IMR-90 (cell line): ENCODE data around the gene CBX6. TPM values are rescaled to one million over a fixed set of nuclear protein-coding genes. Genes with fewer than 3 reads are reported as not detected.

ENCODE experiments used
- ATAC-seq: fragments of 200-7000 bp; cut with Tn5 transposase; 2 replicates; pipeline ENCODE4 v1.9.1; 2020; ENCODE audit warnings: low read depth, mild to moderate bottlenecking, moderate library complexity
- BruUV-seq: library from RNA; stranded (reverse); fragments of 400-500 nt; replicated peaks from 2 replicates; lab custom pipeline; 2021; lab: Mats Ljungman, UMichigan
- CTCF ChIA-PET: fragments of 300-600 bp; formaldehyde crosslinking; extraction: SDS; loops from one replicate; lab custom pipeline; 2021; ENCODE audit warnings: antibody characterized with exemption; lab: Yijun Ruan, JAX
- POLR2A ChIA-PET: fragments of 300-600 bp; sonication (Branson Sonifier 250); formaldehyde crosslinking; loops from one replicate; lab custom pipeline; 2022; ENCODE audit warnings: antibody characterized with exemption; ENCODE audit not compliant: unreplicated experiment; lab: Charles Lee
- DNase-seq: peaks from one replicate; pipeline ENCODE4 v3.0.0; 2013
- H2AFZ ChIP-seq: replicated peaks from 2 replicates; pipeline ENCODE3; 2013; ENCODE audit warnings: low read length, mild to moderate bottlenecking; ENCODE audit not compliant: poor library complexity
- H2AK5ac ChIP-seq: 2 replicates; pipeline ENCODE4 v1.6.1; 2013; ENCODE audit warnings: low read depth, low read length, inconsistent platforms
- H2AK9ac ChIP-seq: replicated peaks from 2 replicates; pipeline ENCODE3; 2013; ENCODE audit warnings: mild to moderate bottlenecking, low read depth, low read length, moderate library complexity; ENCODE audit not compliant: poor library complexity
- H2BK120ac ChIP-seq: 2 replicates; pipeline ENCODE4 v1.6.1; 2013; ENCODE audit warnings: low read depth, low read length, inconsistent platforms
- H2BK15ac ChIP-seq: 3 replicates; pipeline ENCODE4 v1.6.1; 2013; ENCODE audit warnings: low read depth, low read length, inconsistent platforms
- H2BK20ac ChIP-seq: 2 replicates; pipeline ENCODE4 v1.6.1; 2013; ENCODE audit warnings: low read depth, mild to moderate bottlenecking, inconsistent platforms, low read length, moderate library complexity
- H2BK5ac ChIP-seq: 2 replicates; pipeline ENCODE4 v1.6.1; 2013; ENCODE audit warnings: mild to moderate bottlenecking, low read depth, low read length, inconsistent platforms; ENCODE audit not compliant: poor library complexity, severe bottlenecking
- H3K14ac ChIP-seq: replicated peaks from 2 replicates; pipeline ENCODE4 v1.6.1; 2013; ENCODE audit warnings: low read depth, low read length, inconsistent platforms
- H3K18ac ChIP-seq: 2 replicates; pipeline ENCODE4 v1.6.1; 2013; ENCODE audit warnings: low read depth, low read length, control low read depth
- H3K23ac ChIP-seq: 2 replicates; pipeline ENCODE4 v1.6.1; 2013; ENCODE audit warnings: low read depth, low read length, inconsistent platforms
- H3K27ac ChIP-seq: 2 replicates; pipeline ENCODE4 v1.5.1; 2013; ENCODE audit warnings: mild to moderate bottlenecking, control low read depth, low read length; ENCODE audit not compliant: insufficient read depth
- H3K27me3 ChIP-seq: 2 replicates; pipeline ENCODE4 v1.6.1; 2013; ENCODE audit warnings: low read length; ENCODE audit not compliant: control insufficient read depth, insufficient read depth
- H3K36me3 ChIP-seq: 2 replicates; pipeline ENCODE4 v1.6.1; 2013; ENCODE audit warnings: low read length, mixed read lengths; ENCODE audit not compliant: control insufficient read depth, insufficient read depth
- H3K4ac ChIP-seq: 2 replicates; pipeline ENCODE4 v1.6.1; 2013; ENCODE audit warnings: low read depth, low read length, inconsistent platforms
- H3K4me1 ChIP-seq: 2 replicates; pipeline ENCODE4 v1.6.1; 2013; ENCODE audit warnings: low read length, mixed read lengths; ENCODE audit not compliant: control insufficient read depth, insufficient read depth
- H3K4me2 ChIP-seq: 2 replicates; pipeline ENCODE4 v1.6.1; 2013; ENCODE audit warnings: low read depth, mild to moderate bottlenecking, control low read depth, low read length, moderate library complexity
- H3K4me3 ChIP-seq: 2 replicates; pipeline ENCODE4 v1.5.1; 2013; ENCODE audit warnings: low read depth, mild to moderate bottlenecking, control low read depth, low read length, moderate library complexity; ENCODE audit not compliant: insufficient read depth
- H3K56ac ChIP-seq: 2 replicates; pipeline ENCODE4 v1.6.1; 2013; ENCODE audit warnings: low read length, inconsistent platforms; ENCODE audit not compliant: insufficient read depth; ENCODE audit errors: extremely low read depth
- H3K79me1 ChIP-seq, 2 experiments: 2 replicates each; pipeline ENCODE4 v1.6.1; 2013; ENCODE audit warnings: low read length in 2 of 2, inconsistent platforms in 1 of 2, low read depth in 1 of 2
- H3K9ac ChIP-seq: 2 replicates; pipeline ENCODE4 v1.6.1; 2013; ENCODE audit warnings: low read depth, low read length, control low read depth
- H3K9me1 ChIP-seq: 2 replicates; pipeline ENCODE4 v1.6.1; 2013; ENCODE audit warnings: low read length, inconsistent platforms; ENCODE audit not compliant: insufficient read depth
- H3K9me3 ChIP-seq: 2 replicates; pipeline ENCODE4 v1.6.1; 2013; ENCODE audit warnings: low read length; ENCODE audit not compliant: control insufficient read depth, insufficient read depth
- H4K20me1 ChIP-seq: 2 replicates; pipeline ENCODE4 v1.6.1; 2013; ENCODE audit warnings: low read length, inconsistent platforms; ENCODE audit not compliant: insufficient read depth
- H4K5ac ChIP-seq: 2 replicates; pipeline ENCODE4 v1.6.1; 2013; ENCODE audit warnings: mild to moderate bottlenecking, low read depth, low read length, control low read depth
- H4K8ac ChIP-seq, 2 experiments: 2 replicates each; pipeline ENCODE4 v1.6.1; 2013; ENCODE audit warnings: low read depth in 2 of 2, low read length in 2 of 2, control low read depth in 1 of 2, inconsistent platforms in 1 of 2
- H4K91ac ChIP-seq: 2 replicates; pipeline ENCODE4 v1.6.1; 2013; ENCODE audit warnings: low read depth, low read length, inconsistent platforms; ENCODE audit not compliant: insufficient read depth
- CEBPB ChIP-seq: IDR thresholded peaks from 2 replicates; pipeline ENCODE4 v1.6.1; 2012; ENCODE audit warnings: low read depth, low read length, improper control_type of control experiment
- CTCF ChIP-seq: conservative IDR thresholded peaks from 2 replicates; pipeline ENCODE4 v1.5.1; 2012; ENCODE audit warnings: mild to moderate bottlenecking, low read depth, low read length, improper control_type of control experiment
- ELK1 ChIP-seq: fragments of 150-350 bp; IDR thresholded peaks from 2 replicates; pipeline ENCODE4 v1.6.1; 2016; ENCODE audit warnings: low read depth, mild to moderate bottlenecking, low read length, moderate library complexity, borderline replicate concordance
- MAFK ChIP-seq: IDR thresholded peaks from 2 replicates; pipeline ENCODE4 v1.6.1; 2012; ENCODE audit warnings: low read depth, low read length, improper control_type of control experiment
- MAZ ChIP-seq: IDR thresholded peaks from 2 replicates; pipeline ENCODE4 v1.6.1; 2012; ENCODE audit warnings: low read depth, mild to moderate bottlenecking, low read length, improper control_type of control experiment, moderate library complexity, borderline replicate concordance
- MXI1 ChIP-seq: IDR thresholded peaks from 2 replicates; pipeline ENCODE4 v1.6.1; 2012; ENCODE audit warnings: low read depth, mild to moderate bottlenecking, low read length, moderate library complexity, borderline replicate concordance
- NFE2L2 ChIP-seq: fragments of 150-350 bp; IDR thresholded peaks from 2 replicates; pipeline ENCODE4 v1.6.1; 2016; ENCODE audit warnings: low read depth, mild to moderate bottlenecking, low read length
- POLR2A ChIP-seq: IDR thresholded peaks from 2 replicates; pipeline ENCODE4 v1.6.1; 2012; ENCODE audit warnings: mild to moderate bottlenecking, low read depth, low read length
- RAD21 ChIP-seq: IDR thresholded peaks from 2 replicates; pipeline ENCODE4 v1.6.1; 2012; ENCODE audit warnings: low read length, improper control_type of control experiment
- RCOR1 ChIP-seq: IDR thresholded peaks from 2 replicates; pipeline ENCODE4 v1.6.1; 2012; ENCODE audit warnings: mild to moderate bottlenecking, low read length, improper control_type of control experiment; ENCODE audit not compliant: insufficient replicate concordance
- RFX5 ChIP-seq: IDR thresholded peaks from 2 replicates; pipeline ENCODE4 v1.8.0; 2012; ENCODE audit warnings: low read depth, mild to moderate bottlenecking, low read length, moderate library complexity
- USF2 ChIP-seq: fragments of 150-350 bp; IDR thresholded peaks from 2 replicates; pipeline ENCODE4 v1.6.1; 2017; ENCODE audit warnings: mild to moderate bottlenecking, antibody characterized with exemption, low read length, low read depth
- WGBS, 2 experiments: methylation state at CpG; one replicate each; pipeline versions ENCODE4 v1.1.5 to v1.1.7; 2013; ENCODE audit warnings: missing lambda C conversion rate in 2 of 2; ENCODE audit not compliant: insufficient read length in 1 of 2; ENCODE audit errors: extremely low coverage in 2 of 2; 5-methylcytosine and 5-hydroxymethylcytosine counted together
- dilution Hi-C: fragments of 300-500 bp; cut with HindIII; formaldehyde crosslinking; loops from one replicate; pipeline ENCODE4 v1.14.3; 2018; ENCODE audit warnings: low sequenced_read_pairs; ENCODE audit not compliant: unreplicated experiment
- in situ Hi-C: fragments of 300-500 bp; cut with MboI; formaldehyde crosslinking; loops from 3 replicates; pipeline ENCODE4 v1.14.3; 2019; ENCODE audit warnings: low sequenced_read_pairs, inconsistent platforms, mixed read lengths
- intact Hi-C: fragments of 100-400 bp; cut with micrococcal nuclease; formaldehyde crosslinking; loops from 2 replicates; pipeline ENCODE4 v1.10.0; 2022
- polyA plus RNA-seq, 3 experiments: library from polyadenylated mRNA; depleted of rRNA; stranded (reverse); fragments of >200 nt; gene quantifications; 2 replicates each; pipeline ENCODE4 v1.2.3, GENCODE V29; 2012; ENCODE audit warnings: low replicate concordance in 1 of 3
- total RNA-seq: library from RNA; depleted of rRNA; stranded (reverse); fragments of >200 nt; gene quantifications from 2 replicates; pipeline ENCODE4 v1.2.3, GENCODE V29; 2012

CBX6 gene
- total and polyA plus RNA-seq, 2 of the 4 experiments (the other 2 are of a cell fraction) = 15.2 to 19.0 TPM

DNA sequence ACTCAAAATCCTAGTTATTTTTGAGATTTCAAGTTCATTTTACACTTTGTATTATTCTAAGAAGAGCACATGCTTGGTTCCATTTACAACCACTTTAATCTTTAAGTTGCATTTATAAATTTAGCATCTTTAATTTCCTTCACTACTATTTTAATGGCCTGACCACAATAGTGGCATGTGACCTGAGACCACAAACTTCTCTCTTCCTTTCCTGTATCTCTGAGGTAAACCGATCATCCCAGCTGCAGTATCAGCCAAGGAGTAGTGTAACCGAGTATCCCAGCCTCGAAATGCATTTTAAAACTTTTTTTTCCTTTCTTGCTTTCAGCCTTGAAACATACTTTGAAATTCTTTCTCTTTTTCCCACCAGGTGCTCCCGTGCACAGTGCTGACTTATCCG is 28.7 kb upstream of the CBX6 start:
- Histone ChIP-seq H2AFZ (no peak overlapping the region), H3K23ac (no peak overlapping the region), H3K9me3 (peaks cover 2% of the 10 kb centered on the region; the same call in 1 of the 2 replicates), H2AK5ac (no peak overlapping the region), H2BK20ac (no peak overlapping the region), H4K8ac (no peak overlapping the region), H4K91ac (no peak overlapping the region), H4K5ac (no peak overlapping the region), H2AK9ac (no peak overlapping the region), H3K9me1 (no peaks in the 10 kb centered on the region), H4K20me1 (no peaks in the 10 kb centered on the region), H3K4me2 (no peak overlapping the region), H2BK5ac (no peak overlapping the region), H3K9ac (no peak overlapping the region), H3K36me3 (no peaks in the 10 kb centered on the region), H2BK15ac (no peak overlapping the region), H3K27me3 (peaks cover 11% of the 10 kb centered on the region), H3K4me1 (no peaks in the 10 kb centered on the region), H2BK120ac (no peak overlapping the region), H3K4me3 (no peak overlapping the region), H3K14ac (no peak overlapping the region), H3K56ac (no peak overlapping the region), H3K4ac (no peak overlapping the region), H3K18ac (no peak overlapping the region), H3K27ac (no peak overlapping the region), H3K79me1 (no peaks in the 10 kb centered on the region)
- dilution Hi-C loops = no loop called here
- ChIA-PET CTCF (interaction anchor here (0.6 kb wide), 1 partner anchor 49 kb away, joined by 4 read pairs; no protein-coding TSS in a partner anchor), POLR2A (no interaction called here)
- in situ Hi-C loops = no loop called here
- intact Hi-C loops = no loop called here
- BruUV-seq = no TSS peak
- DNase-seq (no peak), ATAC-seq (no peak)
- 57% methylated on average over 2 of the region's 5 CpGs; no CpG with 5 or more reads in 1 of the 2 experiments for WGBS, 2 experiments
- TF ChIP-seq RAD21 (no peak), MXI1 (no peak), CTCF (no peak), USF2 (no peak), RFX5 (no peak), ELK1 (no peak), MAZ (no peak), CEBPB (no peak), POLR2A (no peak), NFE2L2 (no peak), MAFK (no peak), RCOR1 (no peak)
